Medulla oblongata (tissue), 1 donor: ENCODE data around the gene LRRC37A2.
"Not testable (repeated sequence)": the region's sequence is repeated elsewhere in the genome, so short reads cannot be mapped to it uniquely, and the experiment has no call there.

Experiments used
- DNase-seq: peaks from one replicate; pipeline ENCODE4 v3.0.0-alpha.2; 2015; ENCODE audit errors: extremely low spot score

Gene LRRC37A2

DNA sequence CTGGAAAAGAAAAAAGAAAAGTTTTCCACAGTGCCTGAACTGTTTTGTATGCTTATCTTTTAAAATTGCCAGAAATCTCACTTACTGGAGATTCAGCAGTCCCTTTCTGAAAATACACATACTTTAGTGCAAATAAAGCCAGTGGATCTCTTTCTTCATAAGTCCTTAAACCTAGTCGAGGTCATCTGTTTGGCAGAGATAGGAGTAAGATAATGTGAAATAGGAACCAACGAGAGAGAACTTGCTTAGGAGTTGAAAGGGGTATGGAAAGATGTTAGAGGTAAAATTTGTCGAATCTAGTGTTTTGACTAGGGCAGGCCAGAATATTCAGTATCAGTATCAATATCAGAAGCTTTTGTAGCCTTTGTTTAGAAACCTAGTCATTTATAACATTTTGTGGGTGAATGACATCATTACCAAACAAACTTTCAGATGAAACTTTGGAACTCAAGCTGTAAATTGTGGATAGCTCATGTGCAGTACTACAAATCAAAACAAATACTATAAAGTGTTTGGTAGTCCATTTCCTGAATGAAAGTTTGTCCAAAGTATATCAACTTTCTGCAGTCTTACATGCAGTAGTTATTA lies 86.2 kb downstream of the LRRC37A2 start:
- DNase-seq = not testable (repeated sequence)

DNA sequence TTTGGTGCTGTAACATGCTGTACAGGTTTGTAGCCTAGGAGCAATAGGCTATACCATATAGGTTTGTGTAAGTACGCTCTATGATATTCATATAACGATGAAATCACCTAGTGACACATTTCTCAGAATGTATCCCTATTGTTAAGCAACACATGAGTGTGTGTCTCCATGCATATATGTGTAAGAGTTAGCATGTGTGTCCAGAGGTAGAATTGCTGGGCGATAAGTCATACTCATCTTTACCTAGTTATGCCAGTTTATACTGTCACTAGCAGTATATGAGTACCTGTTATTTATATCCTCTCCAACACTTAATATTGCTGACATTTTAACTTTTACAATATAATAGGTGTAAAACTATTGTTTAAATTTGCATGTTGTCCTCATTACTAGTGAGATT lies 88.5 kb downstream of the LRRC37A2 start:
- not testable (repeated sequence) for DNase-seq

DNA sequence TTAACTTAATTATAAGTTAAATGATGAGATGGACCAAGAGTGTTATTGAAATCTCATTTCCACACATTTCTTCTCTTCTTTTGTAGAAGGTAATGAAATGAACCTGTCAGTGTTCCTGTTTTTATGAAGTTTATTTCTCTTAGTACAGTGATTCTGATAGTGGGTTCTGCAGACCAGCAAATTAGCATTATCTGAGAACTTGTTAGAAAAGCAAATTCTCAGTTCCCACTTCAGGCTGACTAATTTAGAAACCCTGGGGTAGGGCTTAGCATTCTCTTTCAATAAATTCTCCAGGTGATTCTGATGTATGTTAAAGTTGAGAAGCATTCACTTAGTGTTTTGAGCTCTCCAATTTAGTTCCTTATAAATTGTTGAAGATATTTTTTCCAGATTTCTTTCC lies 90.9 kb downstream of the LRRC37A2 start:
- DNase-seq = not testable (repeated sequence)
